ENCODE measurements around the gene CORO1A.
"Not testable (repeated sequence)": the region's sequence is repeated elsewhere in the genome, so short reads cannot be mapped to it uniquely, and the experiment has no call there.

GRCh38 chr16:30217082-30217481 lies 33.7 kb downstream of the CORO1A start:
- TF ChIP-seq CTCF (IDR thresholded peaks at IDR 0.05; ENCODE audit: poor library complexity, severe bottlenecking); TAF1 (IDR thresholded peaks at IDR 0.05; ENCODE audit: low read depth); EP300 (conservative IDR thresholded peaks at IDR 0.05; ENCODE audit: poor library complexity, severe bottlenecking); MXI1 (conservative IDR thresholded peaks at IDR 0.05; ENCODE audit: poor library complexity, severe bottlenecking); SMC3 (conservative IDR thresholded peaks at IDR 0.05; ENCODE audit: poor library complexity); REST (IDR thresholded peaks at IDR 0.05; ENCODE audit: borderline replicate concordance); EZH2 (IDR thresholded peaks at IDR 0.05; ENCODE audit: borderline replicate concordance, insufficient read depth, low read length, poor library complexity, severe bottlenecking); POLR2AphosphoS5 (IDR thresholded peaks at IDR 0.05); RAD21 (conservative IDR thresholded peaks at IDR 0.05): not testable (repeated sequence)
